GM12801 (cell line): ENCODE results near the gene ITPR2.

Experiments
- CTCF ChIP-seq: IDR thresholded peaks from one replicate; pipeline ENCODE4 v1.5.1; 2011; ENCODE audit warnings: control low read depth; ENCODE audit not compliant: insufficient read length; ENCODE audit errors: extremely low read depth

ITPR2 gene

DNA sequence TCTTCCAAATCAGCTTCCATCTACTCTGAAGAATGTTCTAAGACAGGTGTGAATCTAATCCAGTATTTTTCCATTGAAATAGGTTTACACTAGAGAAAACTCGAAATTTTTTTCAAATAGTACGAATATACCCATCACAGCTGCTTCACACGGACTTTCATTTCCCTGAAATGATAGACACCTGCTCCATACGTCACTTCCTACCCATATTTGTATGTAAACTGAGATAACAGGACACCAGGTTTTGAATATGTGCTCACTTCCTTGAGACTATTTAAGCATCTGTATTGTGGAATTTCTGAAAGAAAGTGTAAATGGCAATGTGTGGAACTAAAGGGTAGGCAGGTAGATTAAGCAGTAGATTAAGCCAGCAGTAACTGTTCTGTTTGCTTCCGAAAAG, 13.4 kb upstream of the ITPR2 start:
- TF ChIP-seq CTCF: no peak

- no peak for TF ChIP-seq CTCF
Measured at GRCh38 chr12:26845984-26846383, 13.0 kb upstream of the ITPR2 start.

DNA sequence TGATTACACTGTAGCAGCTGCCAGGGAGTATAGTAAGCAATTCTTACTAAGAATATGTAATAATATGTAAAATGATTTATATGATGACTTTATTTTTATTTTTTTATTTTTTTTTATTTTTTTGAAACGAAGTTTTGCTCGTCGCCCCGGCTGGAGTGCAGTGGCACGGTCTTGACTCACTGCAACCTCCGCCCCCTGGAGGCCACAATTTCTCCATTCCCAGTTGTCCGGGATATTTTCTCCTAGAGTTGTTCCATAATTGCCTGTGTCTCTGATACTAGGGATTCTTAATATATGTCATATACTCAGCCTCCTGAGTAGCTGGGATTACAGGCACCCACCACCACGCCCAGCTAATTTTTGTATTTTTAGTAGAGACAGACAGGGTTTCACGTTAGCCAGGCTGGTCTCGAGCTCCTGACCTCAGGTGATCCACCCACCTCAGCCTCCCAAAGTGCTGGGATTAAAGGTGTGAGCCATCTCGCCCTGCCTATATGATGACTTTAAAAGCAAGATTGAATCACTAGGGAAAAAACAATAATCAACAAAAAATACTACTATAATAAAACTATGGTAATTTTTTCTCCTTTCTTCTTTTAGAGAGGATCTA, 12.2 kb upstream of the ITPR2 start:
- TF ChIP-seq CTCF: no peak

GRCh38 chr12:26843311-26843710, 10.3 kb upstream of the ITPR2 start:
- TF ChIP-seq CTCF: no peak

DNA sequence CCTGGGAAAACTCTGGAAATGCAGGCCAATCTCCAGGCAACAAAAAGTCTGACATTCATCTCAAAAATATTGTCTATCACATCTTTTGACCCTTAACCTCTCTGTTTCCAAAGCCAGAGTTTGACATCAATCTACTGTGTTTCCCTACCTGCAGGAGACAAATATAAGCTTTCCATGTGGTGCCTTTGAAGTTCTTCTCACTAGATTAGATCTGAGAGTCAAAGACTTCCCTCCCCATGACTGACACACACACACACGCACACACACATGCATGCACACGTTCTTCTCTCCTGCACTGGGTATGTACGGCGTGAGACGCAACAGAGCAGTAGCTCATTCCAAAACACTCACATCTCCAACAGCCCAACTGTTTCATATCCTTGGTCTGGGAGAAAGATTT, 8.1 kb upstream of the ITPR2 start:
- no peak for TF ChIP-seq CTCF

DNA sequence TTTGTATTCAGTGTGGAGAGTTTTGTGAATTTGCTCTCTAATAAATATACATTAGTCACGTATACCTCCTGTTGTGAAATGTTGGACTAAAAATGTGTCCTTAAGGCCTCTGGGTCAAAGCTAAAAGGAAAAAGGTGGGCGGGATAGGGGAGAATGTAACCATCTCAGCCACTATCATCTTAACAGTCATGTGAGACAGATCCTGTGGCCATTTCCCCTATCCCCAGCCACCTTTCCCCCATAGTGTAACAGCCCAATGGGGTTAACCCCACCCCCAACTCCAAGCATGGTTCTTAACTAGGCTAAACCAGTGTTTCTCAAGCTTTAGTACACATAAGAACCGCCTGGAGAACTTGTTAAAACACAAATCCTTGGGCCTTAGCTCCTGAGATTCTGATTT, 6.5 kb upstream of the ITPR2 start:
- no peak for TF ChIP-seq CTCF

GRCh38 chr12:26838888-26839416, 6.0 kb upstream of the ITPR2 start:
- no peak for TF ChIP-seq CTCF
